ENCODE results near the gene RNF144B. TPM values are rescaled to one million over a fixed set of nuclear protein-coding genes. Genes with fewer than 3 reads are reported as not detected.

Gene RNF144B
- total RNA-seq, 4 donors from 2014 or later: 7.6 to 19.0 (median 12.5) TPM

DNA sequence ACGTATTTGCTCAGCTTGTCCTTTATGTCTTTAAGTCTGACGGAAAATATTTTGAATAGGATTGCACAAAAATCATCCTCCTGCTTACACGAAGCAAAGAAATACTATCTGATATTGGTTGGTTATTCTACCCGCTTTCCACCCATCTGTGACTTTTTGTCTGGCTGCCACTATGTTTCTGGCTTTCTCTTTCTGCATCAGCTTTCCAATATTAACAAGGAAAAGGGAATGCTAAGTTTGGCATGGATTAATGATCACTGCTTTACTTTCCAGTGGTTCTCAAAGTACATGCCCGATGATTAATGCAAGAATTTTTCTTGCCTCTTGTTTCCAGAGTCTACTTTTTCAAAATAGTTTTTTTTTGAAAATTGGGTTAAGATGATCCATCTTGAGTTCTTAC, 57.0 kb downstream of the RNF144B start:
- TF ChIP-seq POLR2A (IDR thresholded peaks at IDR 0.05): no peak
- TF ChIP-seq, protein P1, sequence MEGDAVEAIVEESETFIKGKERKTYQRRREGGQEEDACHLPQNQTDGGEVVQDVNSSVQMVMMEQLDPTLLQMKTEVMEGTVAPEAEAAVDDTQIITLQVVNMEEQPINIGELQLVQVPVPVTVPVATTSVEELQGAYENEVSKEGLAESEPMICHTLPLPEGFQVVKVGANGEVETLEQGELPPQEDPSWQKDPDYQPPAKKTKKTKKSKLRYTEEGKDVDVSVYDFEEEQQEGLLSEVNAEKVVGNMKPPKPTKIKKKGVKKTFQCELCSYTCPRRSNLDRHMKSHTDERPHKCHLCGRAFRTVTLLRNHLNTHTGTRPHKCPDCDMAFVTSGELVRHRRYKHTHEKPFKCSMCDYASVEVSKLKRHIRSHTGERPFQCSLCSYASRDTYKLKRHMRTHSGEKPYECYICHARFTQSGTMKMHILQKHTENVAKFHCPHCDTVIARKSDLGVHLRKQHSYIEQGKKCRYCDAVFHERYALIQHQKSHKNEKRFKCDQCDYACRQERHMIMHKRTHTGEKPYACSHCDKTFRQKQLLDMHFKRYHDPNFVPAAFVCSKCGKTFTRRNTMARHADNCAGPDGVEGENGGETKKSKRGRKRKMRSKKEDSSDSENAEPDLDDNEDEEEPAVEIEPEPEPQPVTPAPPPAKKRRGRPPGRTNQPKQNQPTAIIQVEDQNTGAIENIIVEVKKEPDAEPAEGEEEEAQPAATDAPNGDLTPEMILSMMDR (IDR thresholded peaks at IDR 0.05): no peak
- 59 to 61% methylated on average over 5 of the region's 5 CpGs for WGBS, 2 donors
- H3K4me3 ChIP-seq: no peak overlapping the region
- no peaks in the 10 kb centered on the region for H3K9me3 ChIP-seq
- peaks cover 0 to 4% (median 0%) of the 10 kb centered on the region in 3 donors for H3K36me3 ChIP-seq
- no peak for DNase-seq
- no peak overlapping the region for H3K27ac ChIP-seq
- intact Hi-C loops (cut with DNase I): no loop called here
- no peaks in the 10 kb centered on the region for H3K4me1 ChIP-seq
- H3K27me3 ChIP-seq: no peaks in the 10 kb centered on the region

DNA sequence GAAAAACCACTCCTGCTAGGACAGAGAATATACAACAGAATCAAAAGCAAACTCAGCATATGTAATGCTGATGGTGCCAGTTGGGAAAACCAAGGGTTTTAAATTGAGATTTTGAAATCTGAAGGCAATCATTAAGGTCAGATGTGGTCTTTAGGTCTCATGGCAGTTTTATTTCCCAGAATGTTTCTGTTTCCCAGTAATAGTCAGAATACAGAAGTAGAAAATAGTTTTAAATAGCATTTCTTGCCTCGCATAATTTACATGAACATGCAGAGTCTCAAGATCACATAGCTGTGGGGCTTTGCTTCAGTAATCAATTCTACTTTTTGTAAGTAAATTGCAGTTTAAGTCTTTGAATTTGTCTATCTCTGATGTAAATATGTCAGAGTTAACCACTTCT, 58.1 kb downstream of the RNF144B start:
- Histone ChIP-seq H3K27me3 (no peaks in the 10 kb centered on the region), H3K4me1 (no peaks in the 10 kb centered on the region), H3K36me3 (peaks cover 0 to 4% (median 0%) of the 10 kb centered on the region in 3 donors), H3K27ac (no peak overlapping the region), H3K9me3 (no peaks in the 10 kb centered on the region), H3K4me3 (no peak overlapping the region)
- no peak for DNase-seq
- TF ChIP-seq, protein P1 (IDR thresholded peaks at IDR 0.05): no peak
- TF ChIP-seq POLR2A (IDR thresholded peaks at IDR 0.05): no peak
- intact Hi-C loops (cut with DNase I): no loop called here
- whole genome bisulfite sequencing, 2 donors: 85 to 96% methylated on average over 1 of the region's 1 CpG

DNA sequence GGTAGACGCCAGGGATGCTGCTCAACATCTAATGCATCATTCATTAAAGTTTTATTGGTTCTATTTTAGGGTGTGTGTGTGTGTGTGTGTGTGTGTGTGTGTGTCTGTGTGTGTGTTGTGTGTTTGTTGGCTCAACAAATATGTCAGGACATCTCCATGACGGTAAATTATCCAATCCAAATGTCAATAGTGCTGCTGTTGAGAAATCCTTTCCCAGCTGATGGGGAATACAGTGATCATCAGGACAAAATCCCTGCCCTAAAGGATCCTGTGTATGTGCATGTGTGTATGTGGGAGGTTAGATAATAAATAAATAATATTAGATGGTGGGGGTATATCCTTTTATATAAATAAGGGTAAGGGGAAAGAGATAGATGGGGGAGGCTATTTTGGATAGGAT, 59.6 kb downstream of the RNF144B start:
- no peaks in the 10 kb centered on the region for H3K27me3 ChIP-seq
- H3K4me1 ChIP-seq: no peaks in the 10 kb centered on the region
- intact Hi-C loops (cut with DNase I): no loop called here
- H3K27ac ChIP-seq: no peak overlapping the region
- WGBS, 2 donors: 76 to 100% methylated on average over 2 of the region's 2 CpGs
- H3K4me3 ChIP-seq: no peak overlapping the region
- peaks cover 0 to 4% (median 0%) of the 10 kb centered on the region in 3 donors for H3K36me3 ChIP-seq
- TF ChIP-seq, protein P1 (IDR thresholded peaks at IDR 0.05): no peak
- no peak for TF ChIP-seq POLR2A (IDR thresholded peaks at IDR 0.05)
- H3K9me3 ChIP-seq: no peaks in the 10 kb centered on the region
- no peak for DNase-seq

DNA sequence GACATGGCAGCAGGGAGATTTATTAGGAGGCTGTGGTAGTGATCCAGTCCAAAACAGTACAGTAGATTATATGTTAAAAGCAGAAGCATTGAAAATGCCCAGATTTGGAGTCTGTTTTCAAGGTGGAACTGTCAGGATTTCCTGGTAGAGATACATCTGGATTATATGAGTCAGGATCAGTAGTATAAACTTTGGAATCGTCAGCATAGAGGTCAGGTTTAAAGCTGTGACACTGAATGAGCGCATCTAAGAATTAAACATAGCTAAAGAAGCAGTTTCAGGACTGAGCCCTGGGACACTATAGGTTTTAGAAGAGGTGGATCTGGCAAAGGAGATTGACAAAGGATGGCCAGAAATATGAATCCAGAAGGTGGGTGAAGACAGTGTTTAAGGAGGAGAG, 60.4 kb downstream of the RNF144B start:
- no peak overlapping the region for H3K4me3 ChIP-seq
- 70 to 76% methylated on average over 2 of the region's 2 CpGs for WGBS, 2 donors
- peaks cover 0 to 4% (median 0%) of the 10 kb centered on the region in 3 donors for H3K36me3 ChIP-seq
- no peak overlapping the region for H3K27ac ChIP-seq
- no peaks in the 10 kb centered on the region for H3K9me3 ChIP-seq
- TF ChIP-seq POLR2A (IDR thresholded peaks at IDR 0.05): no peak
- TF ChIP-seq, protein P1 (IDR thresholded peaks at IDR 0.05): no peak
- no peaks in the 10 kb centered on the region for H3K27me3 ChIP-seq
- intact Hi-C loops (cut with DNase I): no loop called here
- H3K4me1 ChIP-seq: no peaks in the 10 kb centered on the region
- no peak for DNase-seq

DNA sequence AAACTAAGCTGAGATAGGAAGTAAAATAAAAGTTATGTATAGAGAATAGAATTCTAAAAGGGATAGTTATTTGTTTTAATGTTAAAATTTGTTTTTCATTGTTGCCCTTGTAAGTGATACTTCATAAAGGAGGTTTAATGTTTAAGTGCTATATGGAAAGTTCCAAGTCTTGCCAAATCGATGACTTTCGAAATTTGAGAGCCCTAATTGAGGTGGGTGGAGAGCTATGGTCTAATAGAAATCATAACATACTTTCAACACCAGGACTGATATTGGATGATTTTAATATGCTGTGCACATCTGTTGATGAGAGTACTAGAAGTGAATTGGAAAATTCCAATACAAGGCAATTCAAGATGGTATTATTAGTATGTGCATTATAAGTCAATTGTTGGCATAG, 64.6 kb downstream of the RNF144B start:
- H3K4me3 ChIP-seq: no peak overlapping the region
- intact Hi-C loops (cut with DNase I): no loop called here
- H3K36me3 ChIP-seq: no peaks in the 10 kb centered on the region
- DNase-seq: no peak
- 88 to 92% methylated on average over 2 of the region's 2 CpGs for WGBS, 2 donors
- no peak for TF ChIP-seq POLR2A (IDR thresholded peaks at IDR 0.05)
- TF ChIP-seq, protein P1 (IDR thresholded peaks at IDR 0.05): no peak
- H3K9me3 ChIP-seq: no peaks in the 10 kb centered on the region
- no peaks in the 10 kb centered on the region for H3K4me1 ChIP-seq
- H3K27ac ChIP-seq: no peak overlapping the region
- no peaks in the 10 kb centered on the region for H3K27me3 ChIP-seq
